IPS DF 6.9 (cell line): ENCODE results near the gene GATA1.

Experiments used
- DNase-seq: peaks from one replicate; pipeline ENCODE4 v3.0.0-alpha.2; 2013; ENCODE audit warnings: low read depth, low spot score
- H3K27ac ChIP-seq: one replicate; pipeline ENCODE4 v1.5.1; 2013; ENCODE audit warnings: low read length, control low read depth
- H3K27me3 ChIP-seq: 2 replicates; pipeline ENCODE4 v1.6.1; 2013; ENCODE audit warnings: mild to moderate bottlenecking, low read length; ENCODE audit not compliant: control insufficient read depth, insufficient read depth
- H3K36me3 ChIP-seq: 2 replicates; pipeline ENCODE4 v1.6.1; 2013; ENCODE audit warnings: low read length; ENCODE audit not compliant: control insufficient read depth, insufficient read depth
- H3K4me1 ChIP-seq: 2 replicates; pipeline ENCODE4 v1.6.1; 2013; ENCODE audit warnings: low read length; ENCODE audit not compliant: control insufficient read depth, insufficient read depth
- H3K4me3 ChIP-seq: 2 replicates; pipeline ENCODE4 v1.5.1; 2013; ENCODE audit warnings: mild to moderate bottlenecking, low read length
- H3K9me3 ChIP-seq: 2 replicates; pipeline ENCODE4 v1.6.1; 2013; ENCODE audit warnings: low read length, inconsistent platforms; ENCODE audit not compliant: control insufficient read depth, insufficient read depth
- WGBS: extraction: QIAGEN DNeasy Blood & Tissue Kit; methylation state at CpG from one replicate; pipeline ENCODE4 v1.1.7; 2013; ENCODE audit warnings: mixed read lengths, missing lambda C conversion rate; ENCODE audit not compliant: insufficient read length, insufficient coverage; 5-methylcytosine and 5-hydroxymethylcytosine counted together

Gene GATA1

GRCh38 chrX:48753708-48754228 is 32.6 kb upstream of the GATA1 start:
- no peak overlapping the region for H3K4me3 ChIP-seq
- no peaks in the 10 kb centered on the region for H3K9me3 ChIP-seq
- H3K4me1 ChIP-seq = no peaks in the 10 kb centered on the region
- no CpG with 5 or more reads among the region's 8 CpGs for WGBS
- H3K27ac ChIP-seq = no peak overlapping the region
- no peaks in the 10 kb centered on the region for H3K36me3 ChIP-seq
- DNase-seq = no peak
- H3K27me3 ChIP-seq = no peaks in the 10 kb centered on the region

GRCh38 chrX:48754238-48754637 is 32.2 kb upstream of the GATA1 start:
- Histone ChIP-seq H3K27ac (no peak overlapping the region), H3K36me3 (no peaks in the 10 kb centered on the region)
- no peak for DNase-seq

GRCh38 chrX:48761674-48762471 is 24.5 kb upstream of the GATA1 start, which contains the start of gene GLOD5:
TSS of gene GLOD5 (plus strand) at chrX:48761747. CDS start at chrX:48761791, 44 bp downstream.
- peak; percentile 35 for DNase-seq
- H3K4me1 ChIP-seq = no peaks in the 10 kb centered on the region
- H3K27me3 ChIP-seq = no peaks in the 10 kb centered on the region
- H3K36me3 ChIP-seq = no peaks in the 10 kb centered on the region
- no peak within 1 kb of the TSS for H3K4me3 ChIP-seq
- H3K27ac ChIP-seq = no peak within 1 kb of the TSS
- H3K9me3 ChIP-seq = no peaks in the 10 kb centered on the region
- no CpG with 5 or more reads among the region's 12 CpGs for WGBS

More at GRCh38 chrX:48754238-48754637, 32.2 kb upstream of the GATA1 start:
- H3K9me3 ChIP-seq = no peaks in the 10 kb centered on the region
- WGBS = no CpG with 5 or more reads among the region's 8 CpGs
- no peaks in the 10 kb centered on the region for H3K4me1 ChIP-seq
- H3K27me3 ChIP-seq = no peaks in the 10 kb centered on the region
- H3K4me3 ChIP-seq = no peak overlapping the region

GRCh38 chrX:48769230-48769629 is 17.2 kb upstream of the GATA1 start:
- Histone ChIP-seq H3K27me3 (no peaks in the 10 kb centered on the region), H3K27ac (no peak overlapping the region), H3K4me1 (no peaks in the 10 kb centered on the region), H3K36me3 (no peaks in the 10 kb centered on the region), H3K9me3 (no peaks in the 10 kb centered on the region), H3K4me3 (no peak overlapping the region)
- 100% methylated on average over 1 of the region's 6 CpGs for WGBS
- no peak for DNase-seq

GRCh38 chrX:48770296-48770695 is 16.1 kb upstream of the GATA1 start:
- Histone ChIP-seq H3K4me3 (no peak overlapping the region), H3K4me1 (no peaks in the 10 kb centered on the region), H3K36me3 (no peaks in the 10 kb centered on the region), H3K27me3 (no peaks in the 10 kb centered on the region), H3K27ac (no peak overlapping the region), H3K9me3 (no peaks in the 10 kb centered on the region)
- WGBS = no CpG with 5 or more reads among the region's 6 CpGs
- DNase-seq = no peak

GRCh38 chrX:48772602-48773001 is 13.8 kb upstream of the GATA1 start:
- no peak for DNase-seq
- H3K36me3 ChIP-seq = no peaks in the 10 kb centered on the region
- no CpG with 5 or more reads among the region's 6 CpGs for WGBS
- no peaks in the 10 kb centered on the region for H3K4me1 ChIP-seq
- H3K9me3 ChIP-seq = no peaks in the 10 kb centered on the region
- H3K27ac ChIP-seq = no peak overlapping the region
- H3K4me3 ChIP-seq = no peak overlapping the region
- H3K27me3 ChIP-seq = no peaks in the 10 kb centered on the region

- no CpG with 5 or more reads among the region's 13 CpGs for WGBS
- Histone ChIP-seq H3K27me3 (no peaks in the 10 kb centered on the region), H3K4me1 (no peaks in the 10 kb centered on the region), H3K9me3 (no peaks in the 10 kb centered on the region), H3K36me3 (no peaks in the 10 kb centered on the region), H3K27ac (no peak overlapping the region), H3K4me3 (no peak overlapping the region)
- DNase-seq = no peak
Measured at GRCh38 chrX:48776818-48777439, 9.5 kb upstream of the GATA1 start.

GRCh38 chrX:48779399-48779798 is 7.0 kb upstream of the GATA1 start:
- Histone ChIP-seq H3K27ac (no peak overlapping the region), H3K4me1 (no peaks in the 10 kb centered on the region), H3K9me3 (no peaks in the 10 kb centered on the region), H3K36me3 (no peaks in the 10 kb centered on the region), H3K27me3 (no peaks in the 10 kb centered on the region), H3K4me3 (no peak overlapping the region)
- no peak for DNase-seq
- no CpG with 5 or more reads among the region's 7 CpGs for WGBS

GRCh38 chrX:48781705-48782104 is 4.7 kb upstream of the GATA1 start:
- 100% methylated on average over 1 of the region's 6 CpGs for WGBS

GRCh38 chrX:48782216-48782615 is 4.2 kb upstream of the GATA1 start:
- Histone ChIP-seq H3K4me3 (no peak overlapping the region), H3K9me3 (no peaks in the 10 kb centered on the region), H3K36me3 (no peaks in the 10 kb centered on the region), H3K27me3 (no peaks in the 10 kb centered on the region), H3K4me1 (no peaks in the 10 kb centered on the region), H3K27ac (no peak overlapping the region)
- no CpG with 5 or more reads among the region's 2 CpGs for WGBS
- DNase-seq = no peak

More at GRCh38 chrX:48781705-48782104, 4.7 kb upstream of the GATA1 start:
- Histone ChIP-seq H3K27me3 (no peaks in the 10 kb centered on the region), H3K9me3 (no peaks in the 10 kb centered on the region), H3K4me3 (no peak overlapping the region), H3K27ac (no peak overlapping the region), H3K4me1 (no peaks in the 10 kb centered on the region), H3K36me3 (no peaks in the 10 kb centered on the region)
- no peak for DNase-seq
